Pons (tissue), 1 donor: ENCODE data around the gene DRG1.
"Not testable (repeated sequence)": the region's sequence is repeated elsewhere in the genome, so short reads cannot be mapped to it uniquely, and the experiment has no call there.

Experiments used
- DNase-seq: peaks from one replicate; pipeline ENCODE4 v3.0.0-alpha.2; 2016; ENCODE audit warnings: low spot score

The DRG1 gene

GRCh38 chr22:31399211-31400022 lies at the start of gene DRG1:
Gene DRG1 (plus strand): TSS chr22:31399604. CDS start chr22:31399684, 80 bp downstream.
- peak; percentile 96 for DNase-seq

DNA sequence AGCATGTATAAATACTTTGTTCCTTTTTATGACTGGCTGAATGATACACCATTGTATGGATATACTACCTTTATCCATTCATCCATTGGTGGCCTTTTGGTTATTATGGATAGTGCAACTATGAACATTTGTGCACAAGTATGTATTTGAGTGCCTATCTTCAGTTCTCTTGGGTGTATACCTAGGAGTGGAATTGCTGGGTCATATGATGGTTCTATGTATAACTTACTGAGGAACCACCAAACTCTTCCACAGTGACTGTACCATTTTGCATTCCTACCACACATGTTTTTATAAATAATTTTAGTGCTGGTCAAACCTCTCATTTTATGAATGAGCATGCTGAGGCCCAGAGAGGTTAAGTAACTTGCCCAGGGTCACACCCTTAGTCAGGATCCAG lies 49.4 kb upstream of the DRG1 start:
- DNase-seq: no peak

DNA sequence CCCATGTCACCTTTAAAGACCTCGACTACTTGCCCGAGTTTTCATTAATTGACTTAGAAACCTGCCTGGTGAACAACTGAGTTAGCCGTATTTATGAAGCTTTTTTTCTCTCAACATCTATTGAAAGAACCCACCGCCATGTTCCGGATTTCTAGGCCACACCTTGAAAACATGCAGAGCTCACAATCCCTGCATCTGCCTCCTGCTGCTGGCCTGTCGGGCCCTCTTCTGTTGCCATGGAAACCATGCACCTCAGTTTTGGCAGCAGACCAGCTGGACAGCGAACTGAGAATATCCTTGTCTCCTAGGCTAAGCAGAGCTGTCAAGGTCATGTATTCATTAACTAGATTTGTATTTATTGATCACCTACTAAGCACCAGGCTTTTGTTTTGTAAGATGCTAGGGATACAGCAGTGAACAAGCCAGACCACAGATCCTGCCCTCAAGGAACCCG lies 49.0 kb upstream of the DRG1 start:
- no peak for DNase-seq

GRCh38 chr22:31354515-31354914 lies 44.9 kb upstream of the DRG1 start:
- no peak for DNase-seq

GRCh38 chr22:31360029-31360428 lies 39.4 kb upstream of the DRG1 start:
- no peak for DNase-seq

DNA sequence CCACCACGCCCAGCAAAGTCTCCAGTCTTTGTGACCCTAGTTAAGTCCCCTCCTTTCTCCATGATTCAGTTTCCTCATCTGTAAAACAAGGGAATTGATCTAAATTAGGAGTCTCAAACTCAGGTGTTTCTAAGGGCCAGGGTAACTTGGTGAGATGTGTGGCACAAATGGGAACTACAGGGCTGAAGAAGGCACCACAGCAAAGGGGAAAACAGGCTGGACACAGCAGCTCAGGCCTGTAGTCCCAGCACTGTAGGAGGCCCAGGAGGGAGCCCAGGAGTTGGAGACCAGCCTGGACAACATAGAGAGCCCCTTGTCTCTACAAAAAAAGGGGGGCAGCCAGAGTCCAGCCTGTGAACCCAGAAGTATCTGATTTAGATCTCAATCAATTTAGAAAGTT lies 37.7 kb upstream of the DRG1 start:
- DNase-seq: no peak

DNA sequence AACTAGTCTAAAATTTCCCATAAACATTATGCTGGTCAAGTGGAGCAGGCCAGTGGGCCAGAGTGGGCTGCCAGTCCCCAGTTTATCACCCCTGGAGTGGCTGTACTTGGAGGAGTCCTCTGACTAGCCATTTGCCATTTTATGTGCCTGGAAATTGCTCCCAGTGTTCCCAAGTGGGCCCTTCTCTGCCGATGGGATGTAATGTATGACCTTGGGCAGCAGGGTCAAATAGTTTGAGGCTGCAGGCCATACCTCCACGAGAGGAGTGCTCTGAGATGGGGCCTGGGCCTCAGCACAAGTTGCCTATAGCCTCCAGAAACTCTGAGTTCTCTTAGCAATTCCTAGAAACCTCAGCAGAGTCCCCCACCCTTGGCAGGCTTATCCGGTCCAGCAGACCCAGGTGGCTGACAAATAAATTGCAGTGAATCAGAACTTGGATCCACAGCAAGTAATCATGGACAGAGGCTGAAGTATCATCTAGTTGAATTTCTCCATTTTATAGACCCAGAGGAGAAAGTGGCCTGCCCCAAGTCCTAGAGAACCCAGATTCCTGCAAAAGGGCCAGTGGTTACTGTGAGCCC lies 35.4 kb upstream of the DRG1 start:
- no peak for DNase-seq

DNA sequence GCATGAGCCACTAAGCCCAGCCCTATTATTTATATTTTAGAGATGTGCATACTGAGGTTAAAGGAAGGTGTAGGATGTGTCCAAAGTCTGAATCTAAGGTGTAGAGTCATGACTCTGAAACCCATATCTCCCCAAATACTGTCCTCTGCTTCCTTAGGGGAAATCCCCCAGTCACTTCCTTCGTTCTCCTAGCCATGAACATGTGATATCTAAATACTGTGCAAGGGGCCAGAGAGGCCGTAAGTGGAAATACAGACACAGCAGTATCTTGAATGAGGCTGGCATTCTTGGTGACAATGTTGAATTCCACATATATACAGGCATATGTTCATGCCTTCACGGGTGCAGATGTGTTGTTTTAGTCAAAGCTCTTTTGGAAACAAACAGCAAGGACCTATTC lies 32.0 kb upstream of the DRG1 start:
- peak; percentile 11 for DNase-seq

DNA sequence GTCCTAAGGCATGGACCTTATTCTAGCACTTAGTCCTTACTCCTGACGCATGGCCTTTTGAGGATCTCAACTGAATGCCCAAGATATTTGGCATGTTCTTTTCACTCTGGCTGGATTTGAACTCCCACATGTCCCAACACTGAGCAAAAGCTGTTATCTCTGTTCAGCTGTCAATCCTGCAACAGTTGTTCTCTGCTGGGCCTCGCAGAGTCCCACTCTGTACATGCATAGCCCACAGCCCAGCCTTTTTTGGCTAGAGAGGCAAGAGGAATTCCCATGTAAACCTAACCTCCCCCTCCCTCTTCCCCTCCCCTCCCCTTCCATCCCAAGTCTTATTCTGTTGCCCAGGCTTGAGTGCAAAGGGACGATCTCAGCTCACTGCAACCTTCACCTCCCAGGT lies 21.8 kb upstream of the DRG1 start:
- DNase-seq: no peak

GRCh38 chr22:31378123-31378522 lies 21.3 kb upstream of the DRG1 start:
- no peak for DNase-seq

- DNase-seq: not testable (repeated sequence)
These were observed 20.8 kb upstream of the DRG1 start for GRCh38 chr22:31378651-31379050.

DNA sequence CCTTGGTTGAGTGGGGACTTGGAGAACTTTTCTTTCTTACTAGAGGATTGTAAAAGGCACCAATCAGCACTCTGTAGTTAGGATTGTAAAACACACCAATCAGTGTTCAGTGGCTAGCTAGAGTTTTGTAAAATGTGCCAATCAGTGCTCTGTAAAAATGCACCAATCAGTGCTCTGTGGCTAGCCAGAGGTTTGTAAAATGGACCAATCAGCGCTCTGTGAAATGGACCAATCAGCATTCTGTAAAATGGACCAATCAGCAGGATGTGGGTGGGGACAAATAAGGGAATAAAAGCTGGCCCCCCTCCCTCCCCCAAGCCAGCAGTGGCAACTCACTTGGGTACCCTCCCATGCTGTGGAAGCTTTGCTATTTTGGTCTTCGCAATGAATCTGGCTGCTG lies 5.5 kb upstream of the DRG1 start:
- DNase-seq: no peak

GRCh38 chr22:31394326-31394725 lies 5.1 kb upstream of the DRG1 start:
- DNase-seq: no peak

- DNase-seq: no peak
These were observed 1.2 kb upstream of the DRG1 start for GRCh38 chr22:31398231-31398630.

DNA sequence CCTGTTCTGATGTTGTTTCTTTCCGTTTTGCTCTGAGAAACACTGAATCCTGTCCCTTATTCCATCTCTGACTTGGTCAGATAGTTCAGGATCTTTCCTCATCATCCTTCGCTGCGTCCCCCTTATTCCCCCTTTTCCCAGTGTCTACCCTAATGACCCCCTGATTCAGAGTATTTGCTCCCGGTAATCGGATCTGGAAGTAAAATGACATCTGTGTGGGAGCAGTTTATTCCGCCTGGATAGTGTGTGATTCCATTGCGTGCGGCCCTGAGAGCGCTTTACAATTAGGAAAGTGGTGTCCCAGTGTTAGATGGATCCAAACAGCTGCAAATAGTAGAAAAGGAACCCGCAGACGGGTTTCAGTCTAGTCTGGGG lies 606 bp downstream of the DRG1 start:
- DNase-seq: no peak

GRCh38 chr22:31402350-31402749 lies 2.9 kb downstream of the DRG1 start:
- DNase-seq: not testable (repeated sequence)

GRCh38 chr22:31425331-31426050 lies 26.1 kb downstream of the DRG1 start:
- DNase-seq: no peak

GRCh38 chr22:31431950-31432349 lies 32.5 kb downstream of the DRG1 start:
- DNase-seq: no peak

GRCh38 chr22:31436132-31436531 lies 36.7 kb downstream of the DRG1 start:
- no peak for DNase-seq

DNA sequence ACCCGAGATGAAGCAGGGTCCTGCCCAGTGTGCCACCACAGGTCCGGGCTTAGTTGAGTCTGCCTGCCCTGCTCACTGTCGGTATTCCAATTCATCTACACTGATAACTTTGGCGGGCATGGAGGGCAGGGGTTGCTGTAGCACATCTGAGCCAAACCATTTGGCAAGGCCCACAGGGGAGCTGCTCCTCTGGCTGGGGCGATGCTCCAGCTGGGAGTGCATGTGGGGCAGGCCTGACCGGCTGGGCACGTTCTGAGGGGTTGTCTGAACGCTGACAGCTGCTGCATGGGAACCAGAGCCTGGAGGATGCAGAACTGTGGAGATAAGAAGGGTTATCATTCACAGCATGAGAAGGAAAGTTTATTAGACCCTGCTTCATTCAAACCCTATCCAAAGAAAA lies 40.4 kb downstream of the DRG1 start:
- no peak for DNase-seq

- no peak for DNase-seq
These were observed 41.3 kb downstream of the DRG1 start for GRCh38 chr22:31440681-31441080.

- no peak for DNase-seq
These were observed 42.2 kb downstream of the DRG1 start for GRCh38 chr22:31441652-31442051.
